Neural cell (in vitro differentiated cells): ENCODE results near the gene RBMS2. TPM values are rescaled to one million over a fixed set of nuclear protein-coding genes. Genes with fewer than 3 reads are reported as not detected.

Source experiments
- H2AFZ ChIP-seq: fragments of 200-600, 300-800 bp; sonication (generic), shearing (Covaris generic); 2 replicates; pipeline ENCODE4 v1.6.0; 2014; ENCODE audit warnings: low read depth, mild to moderate bottlenecking, antibody characterized with exemption, low read length, moderate library complexity
- H3F3A ChIP-seq: fragments of 200-600 bp; shearing (Covaris generic); 2 replicates; pipeline ENCODE4 v1.6.1; 2016; ENCODE audit warnings: mild to moderate bottlenecking, moderate library complexity, mixed read lengths, antibody characterized with exemption, low read length; ENCODE audit not compliant: insufficient read depth, poor library complexity, severe bottlenecking
- H3K27ac ChIP-seq: fragments of 200-600, 300-800 bp; sonication (generic), shearing (Covaris generic); 2 replicates; pipeline ENCODE4 v1.5.1; 2014; ENCODE audit warnings: mild to moderate bottlenecking, low read length, moderate library complexity
- H3K27me3 ChIP-seq: fragments of 300-800, 200-600 bp; sonication (generic), shearing (Covaris generic); 2 replicates; pipeline ENCODE4 v1.6.0; 2014; ENCODE audit warnings: mild to moderate bottlenecking, low read depth, low read length, moderate library complexity; ENCODE audit not compliant: insufficient read depth
- H3K36me3 ChIP-seq: fragments of 300-800, 200-600 bp; sonication (generic), shearing (Covaris generic); 2 replicates; pipeline ENCODE4 v1.5.1; 2014; ENCODE audit warnings: mild to moderate bottlenecking, antibody characterized with exemption, low read length, moderate library complexity; ENCODE audit not compliant: insufficient read depth
- H3K4me2 ChIP-seq: fragments of 300-800, 200-600 bp; sonication (generic), shearing (Covaris generic); 2 replicates; pipeline ENCODE4 v1.6.0; 2014; ENCODE audit warnings: mild to moderate bottlenecking, low read length
- H3K4me3 ChIP-seq: fragments of 300-800, 200-600 bp; sonication (generic), shearing (Covaris generic); 2 replicates; pipeline ENCODE4 v1.5.1; 2014; ENCODE audit warnings: mild to moderate bottlenecking, low read length, moderate library complexity
- H3K79me2 ChIP-seq: fragments of 200-600 bp; shearing (Covaris generic); replicated peaks from 2 replicates; pipeline ENCODE4 v1.6.0; 2014; ENCODE audit warnings: mild to moderate bottlenecking, low read length, moderate library complexity; ENCODE audit not compliant: insufficient read depth
- H3K9ac ChIP-seq: fragments of 300-800, 200-600 bp; sonication (generic), shearing (Covaris generic); 2 replicates; pipeline ENCODE4 v1.6.1; 2016; ENCODE audit warnings: mild to moderate bottlenecking, low read length, mixed read lengths
- H3K9me2 ChIP-seq: fragments of 200-600 bp; shearing (Covaris generic); 2 replicates; pipeline ENCODE4 v1.6.1; 2016; ENCODE audit warnings: mild to moderate bottlenecking, low read length, mixed read lengths; ENCODE audit not compliant: insufficient read depth
- H3K9me3 ChIP-seq: fragments of 200-600, 300-800 bp; sonication (generic), shearing (Covaris generic); 2 replicates; pipeline ENCODE4 v1.6.1; 2016; ENCODE audit warnings: mild to moderate bottlenecking, mixed run types, low read length, moderate library complexity, mixed read lengths
- H4K20me1 ChIP-seq: fragments of 200-600 bp; shearing (Covaris generic); 2 replicates; pipeline ENCODE4 v1.6.1; 2016; ENCODE audit warnings: mild to moderate bottlenecking, mixed run types; ENCODE audit not compliant: insufficient read depth
- EP300 ChIP-seq: fragments of 450-650 bp; conservative IDR thresholded peaks from 2 replicates; pipeline ENCODE4 v1.6.1; 2014; ENCODE audit warnings: antibody characterized with exemption, mild to moderate bottlenecking, moderate library complexity; ENCODE audit not compliant: poor library complexity, severe bottlenecking
- EZH2 ChIP-seq: fragments of 200-600, 300-800 bp; shearing (Covaris generic), sonication (generic); IDR thresholded peaks from 2 replicates; pipeline ENCODE4 v1.6.1; 2014; ENCODE audit warnings: antibody characterized with exemption, low read length, borderline replicate concordance, mild to moderate bottlenecking; ENCODE audit not compliant: insufficient read depth, poor library complexity, severe bottlenecking
- MXI1 ChIP-seq: fragments of 450-650 bp; conservative IDR thresholded peaks from 2 replicates; pipeline ENCODE4 v1.6.1; 2014; ENCODE audit warnings: antibody characterized with exemption, mild to moderate bottlenecking; ENCODE audit not compliant: poor library complexity, severe bottlenecking
- POLR2AphosphoS5 ChIP-seq: IDR thresholded peaks from 2 replicates; pipeline ENCODE4 v1.6.1; 2012
- RAD21 ChIP-seq: fragments of 450-650 bp; conservative IDR thresholded peaks from 2 replicates; pipeline ENCODE4 v1.6.1; 2014; ENCODE audit warnings: antibody characterized with exemption, mild to moderate bottlenecking, moderate library complexity
- SMC3 ChIP-seq: fragments of 450-650 bp; conservative IDR thresholded peaks from 2 replicates; pipeline ENCODE4 v1.6.1; 2014; ENCODE audit warnings: antibody characterized with exemption, mild to moderate bottlenecking, moderate library complexity; ENCODE audit not compliant: poor library complexity
- TAF1 ChIP-seq: IDR thresholded peaks from 2 replicates; pipeline ENCODE4 v1.6.1; 2012; ENCODE audit warnings: low read depth
- polyA plus RNA-seq: library from polyadenylated mRNA; depleted of rRNA; stranded (reverse); fragments of >200 nt; gene quantifications from 2 replicates; pipeline ENCODE4 v1.2.3, GENCODE V29; 2014
- TF ChIP-seq, protein P1 (sequence below): IDR thresholded peaks from 2 replicates; pipeline ENCODE4 v1.6.1; 2012; ENCODE audit warnings: borderline replicate concordance
- TF ChIP-seq, protein P2 (sequence below): fragments of 450-650 bp; IDR thresholded peaks from 2 replicates; pipeline ENCODE4 v1.5.1; 2014; ENCODE audit warnings: antibody characterized with exemption, mild to moderate bottlenecking, moderate library complexity; ENCODE audit not compliant: poor library complexity, severe bottlenecking

Gene RBMS2
- polyA plus RNA-seq, 1 donor from 2014 or later = 2.4 TPM

DNA sequence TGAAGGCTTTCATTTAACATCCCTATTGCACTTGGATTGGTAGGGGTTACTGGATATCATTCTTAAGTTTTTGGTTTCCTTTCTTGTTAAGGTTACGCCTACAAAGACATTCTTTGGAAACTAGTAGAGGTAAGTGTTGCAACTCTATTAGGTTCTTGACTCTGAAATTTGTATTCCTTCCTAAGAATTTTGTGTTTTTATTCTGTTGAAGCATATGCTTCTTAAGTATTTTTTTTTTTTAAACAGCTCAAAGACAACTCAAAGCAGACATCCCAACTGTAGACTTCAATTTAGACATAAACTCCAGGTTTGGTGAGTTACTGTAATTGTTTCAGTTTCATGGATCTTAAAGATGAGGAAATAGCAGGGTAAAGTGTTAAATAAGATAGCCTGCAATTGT, 1.1 kb upstream of the RBMS2 start:
- no peaks in the 10 kb centered on the region for H3K79me2 ChIP-seq
- no peak overlapping the region for H3K4me3 ChIP-seq
- no peaks in the 10 kb centered on the region for H4K20me1 ChIP-seq
- no peak for TF ChIP-seq POLR2AphosphoS5
- TF ChIP-seq, protein P1, sequence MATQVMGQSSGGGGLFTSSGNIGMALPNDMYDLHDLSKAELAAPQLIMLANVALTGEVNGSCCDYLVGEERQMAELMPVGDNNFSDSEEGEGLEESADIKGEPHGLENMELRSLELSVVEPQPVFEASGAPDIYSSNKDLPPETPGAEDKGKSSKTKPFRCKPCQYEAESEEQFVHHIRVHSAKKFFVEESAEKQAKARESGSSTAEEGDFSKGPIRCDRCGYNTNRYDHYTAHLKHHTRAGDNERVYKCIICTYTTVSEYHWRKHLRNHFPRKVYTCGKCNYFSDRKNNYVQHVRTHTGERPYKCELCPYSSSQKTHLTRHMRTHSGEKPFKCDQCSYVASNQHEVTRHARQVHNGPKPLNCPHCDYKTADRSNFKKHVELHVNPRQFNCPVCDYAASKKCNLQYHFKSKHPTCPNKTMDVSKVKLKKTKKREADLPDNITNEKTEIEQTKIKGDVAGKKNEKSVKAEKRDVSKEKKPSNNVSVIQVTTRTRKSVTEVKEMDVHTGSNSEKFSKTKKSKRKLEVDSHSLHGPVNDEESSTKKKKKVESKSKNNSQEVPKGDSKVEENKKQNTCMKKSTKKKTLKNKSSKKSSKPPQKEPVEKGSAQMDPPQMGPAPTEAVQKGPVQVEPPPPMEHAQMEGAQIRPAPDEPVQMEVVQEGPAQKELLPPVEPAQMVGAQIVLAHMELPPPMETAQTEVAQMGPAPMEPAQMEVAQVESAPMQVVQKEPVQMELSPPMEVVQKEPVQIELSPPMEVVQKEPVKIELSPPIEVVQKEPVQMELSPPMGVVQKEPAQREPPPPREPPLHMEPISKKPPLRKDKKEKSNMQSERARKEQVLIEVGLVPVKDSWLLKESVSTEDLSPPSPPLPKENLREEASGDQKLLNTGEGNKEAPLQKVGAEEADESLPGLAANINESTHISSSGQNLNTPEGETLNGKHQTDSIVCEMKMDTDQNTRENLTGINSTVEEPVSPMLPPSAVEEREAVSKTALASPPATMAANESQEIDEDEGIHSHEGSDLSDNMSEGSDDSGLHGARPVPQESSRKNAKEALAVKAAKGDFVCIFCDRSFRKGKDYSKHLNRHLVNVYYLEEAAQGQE = no peak
- no peak for TF ChIP-seq RAD21
- no peak for TF ChIP-seq EP300
- TF ChIP-seq, protein P2, sequence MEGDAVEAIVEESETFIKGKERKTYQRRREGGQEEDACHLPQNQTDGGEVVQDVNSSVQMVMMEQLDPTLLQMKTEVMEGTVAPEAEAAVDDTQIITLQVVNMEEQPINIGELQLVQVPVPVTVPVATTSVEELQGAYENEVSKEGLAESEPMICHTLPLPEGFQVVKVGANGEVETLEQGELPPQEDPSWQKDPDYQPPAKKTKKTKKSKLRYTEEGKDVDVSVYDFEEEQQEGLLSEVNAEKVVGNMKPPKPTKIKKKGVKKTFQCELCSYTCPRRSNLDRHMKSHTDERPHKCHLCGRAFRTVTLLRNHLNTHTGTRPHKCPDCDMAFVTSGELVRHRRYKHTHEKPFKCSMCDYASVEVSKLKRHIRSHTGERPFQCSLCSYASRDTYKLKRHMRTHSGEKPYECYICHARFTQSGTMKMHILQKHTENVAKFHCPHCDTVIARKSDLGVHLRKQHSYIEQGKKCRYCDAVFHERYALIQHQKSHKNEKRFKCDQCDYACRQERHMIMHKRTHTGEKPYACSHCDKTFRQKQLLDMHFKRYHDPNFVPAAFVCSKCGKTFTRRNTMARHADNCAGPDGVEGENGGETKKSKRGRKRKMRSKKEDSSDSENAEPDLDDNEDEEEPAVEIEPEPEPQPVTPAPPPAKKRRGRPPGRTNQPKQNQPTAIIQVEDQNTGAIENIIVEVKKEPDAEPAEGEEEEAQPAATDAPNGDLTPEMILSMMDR = no peak
- H3F3A ChIP-seq = no peaks in the 10 kb centered on the region
- no peaks in the 10 kb centered on the region for H3K9me2 ChIP-seq
- no peak overlapping the region for H3K27ac ChIP-seq
- no peaks in the 10 kb centered on the region for H3K9me3 ChIP-seq
- no peak overlapping the region for H2AFZ ChIP-seq
- no peaks in the 10 kb centered on the region for H3K27me3 ChIP-seq
- H3K9ac ChIP-seq = no peak overlapping the region
- no peak overlapping the region for H3K4me2 ChIP-seq
- no peaks in the 10 kb centered on the region for H3K36me3 ChIP-seq

DNA sequence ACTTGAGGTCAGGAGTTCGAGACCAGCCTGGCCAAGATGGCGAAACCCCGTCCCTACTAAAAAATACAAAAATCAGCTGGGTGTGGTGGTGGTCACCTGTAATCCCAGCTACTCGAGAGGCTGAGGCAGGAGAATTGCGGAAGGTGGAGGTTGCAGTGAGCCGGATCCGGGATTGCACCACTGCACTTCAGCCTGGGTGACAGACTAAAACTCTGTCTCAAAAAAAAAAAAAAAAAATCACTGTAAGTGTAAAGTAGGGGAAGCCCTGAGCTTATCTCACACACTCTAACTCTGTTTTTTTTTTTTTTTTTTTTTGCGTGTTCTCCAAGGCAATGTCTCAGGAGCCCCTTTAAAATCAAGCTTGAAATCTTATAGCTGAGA, 421 bp upstream of the RBMS2 start:
- Histone ChIP-seq H3F3A (no peaks in the 10 kb centered on the region), H3K27ac (peak overlapping the region; percentile 52), H3K9me3 (no peaks in the 10 kb centered on the region), H3K27me3 (no peaks in the 10 kb centered on the region), H3K79me2 (no peaks in the 10 kb centered on the region), H3K9me2 (no peaks in the 10 kb centered on the region), H3K36me3 (no peaks in the 10 kb centered on the region), H4K20me1 (no peaks in the 10 kb centered on the region), H3K4me2 (peak overlapping the region; percentile 36), H3K9ac (peak overlapping the region; percentile 65), H3K4me3 (peak overlapping the region; percentile 72), H2AFZ (peak overlapping the region; percentile 37)
- no peak for TF ChIP-seq RAD21
- no peak for TF ChIP-seq EP300
- TF ChIP-seq TAF1 = no peak
- TF ChIP-seq POLR2AphosphoS5 = no peak
- TF ChIP-seq, protein P2 = no peak
- TF ChIP-seq, protein P1 = no peak
- no peak for TF ChIP-seq MXI1
- no peak for TF ChIP-seq SMC3
- no peak for TF ChIP-seq EZH2
